HEK293 (cell line): Measurements from ENCODE around the gene HES5.

Experiments
- CTCF ChIA-PET: fragments of 350-600 bp; formaldehyde crosslinking; extraction: SDS; loops from one replicate; lab custom pipeline; 2021; ENCODE audit warnings: antibody characterized with exemption; lab: Yijun Ruan, JAX
- POLR2A ChIA-PET: fragments of 300-600 bp; formaldehyde crosslinking; extraction: SDS; loops from one replicate; lab custom pipeline; 2020; ENCODE audit warnings: antibody characterized with exemption, inconsistent platforms; lab: Yijun Ruan, JAX
- H3K27ac ChIP-seq: fragments of 200-500 bp; sonication (Bioruptor generic); 2 replicates; pipeline ENCODE4 v1.5.1; 2014; ENCODE audit warnings: low read depth, low read length, control low read depth, inconsistent platforms; ENCODE audit errors: extremely low read depth
- H3K36me3 ChIP-seq, 2 experiments: fragments of 200-500 bp in 1 of 2; sonication (Bioruptor generic) in 1 of 2; 1 replicate in 1 of 2; 2 replicates in 1 of 2; pipeline ENCODE4 v1.5.1; 2014 to 2017; ENCODE audit warnings: inconsistent platforms in 2 of 2, low read length in 2 of 2; ENCODE audit not compliant: control insufficient read depth in 2 of 2, insufficient read depth in 1 of 2
- H3K4me1 ChIP-seq: fragments of 200-500 bp; sonication (Bioruptor generic); 2 replicates; pipeline ENCODE4 v1.5.1; 2014; ENCODE audit warnings: mild to moderate bottlenecking, low read length, inconsistent platforms; ENCODE audit not compliant: control insufficient read depth, insufficient read depth
- H3K4me3 ChIP-seq: 2 replicates; pipeline ENCODE4 v1.5.1; 2011; ENCODE audit warnings: low read depth, mild to moderate bottlenecking, control low read depth, low read length, moderate library complexity
- H3K9me3 ChIP-seq: fragments of 200-500 bp; sonication (Bioruptor generic); 2 replicates; pipeline ENCODE4 v1.5.1; 2014; ENCODE audit warnings: low read depth, low read length, inconsistent platforms; ENCODE audit not compliant: control insufficient read depth, insufficient read depth
- BCL11B ChIP-seq: fragments of 450-650 bp; formaldehyde crosslinking; IDR thresholded peaks from 2 replicates; pipeline ENCODE4 v1.5.1; 2016; ENCODE audit warnings: low read depth, missing biosample characterization, missing genetic modification characterization
- ELK4 ChIP-seq: IDR thresholded peaks from 2 replicates; pipeline ENCODE4 v1.6.1; 2011; ENCODE audit warnings: mild to moderate bottlenecking, low read depth, low read length, borderline replicate concordance
- FEZF1 ChIP-seq: fragments of 450-650 bp; formaldehyde crosslinking; IDR thresholded peaks from 2 replicates; pipeline ENCODE4 v1.5.1; 2016; ENCODE audit warnings: missing biosample characterization, missing genetic modification characterization
- GLIS1 ChIP-seq: fragments of 450-650 bp; formaldehyde crosslinking; IDR thresholded peaks from 2 replicates; pipeline ENCODE4 v1.5.1; 2016; ENCODE audit warnings: missing biosample characterization, missing genetic modification characterization
- SCRT1 ChIP-seq: fragments of 450-650 bp; formaldehyde crosslinking; IDR thresholded peaks from 2 replicates; pipeline ENCODE4 v1.5.1; 2016; ENCODE audit warnings: missing biosample characterization, missing genetic modification characterization, borderline replicate concordance
- SCRT2 ChIP-seq: fragments of 450-650 bp; formaldehyde crosslinking; IDR thresholded peaks from 2 replicates; pipeline ENCODE4 v1.5.1; 2016; ENCODE audit warnings: missing biosample characterization, missing genetic modification characterization
- YY2 ChIP-seq: fragments of 450-650 bp; formaldehyde crosslinking; IDR thresholded peaks from 2 replicates; pipeline ENCODE4 v1.5.1; 2016; ENCODE audit warnings: missing biosample characterization, missing genetic modification characterization
- ZFP3 ChIP-seq: fragments of 450-650 bp; formaldehyde crosslinking; IDR thresholded peaks from 2 replicates; pipeline ENCODE4 v1.5.1; 2016; ENCODE audit warnings: low read depth, missing biosample characterization, missing genetic modification characterization
- ZIC2 ChIP-seq: fragments of 450-650 bp; formaldehyde crosslinking; IDR thresholded peaks from 2 replicates; pipeline ENCODE4 v1.5.1; 2016; ENCODE audit warnings: missing biosample characterization, missing genetic modification characterization
- ZNF2 ChIP-seq: fragments of 450-650 bp; formaldehyde crosslinking; IDR thresholded peaks from 2 replicates; pipeline ENCODE4 v1.5.1; 2016; ENCODE audit warnings: missing biosample characterization, missing genetic modification characterization
- ZNF398 ChIP-seq: fragments of 450-650 bp; formaldehyde crosslinking; IDR thresholded peaks from 2 replicates; pipeline ENCODE4 v1.5.1; 2017; ENCODE audit warnings: missing biosample characterization, missing genetic modification characterization
- ZNF416 ChIP-seq: fragments of 450-650 bp; formaldehyde crosslinking; IDR thresholded peaks from 2 replicates; pipeline ENCODE4 v1.5.1; 2016; ENCODE audit warnings: missing biosample characterization, missing genetic modification characterization
- ZNF501 ChIP-seq: fragments of 450-650 bp; formaldehyde crosslinking; IDR thresholded peaks from 2 replicates; pipeline ENCODE4 v1.5.1; 2016; ENCODE audit warnings: missing biosample characterization, missing genetic modification characterization
- ZNF600 ChIP-seq: fragments of 450-650 bp; formaldehyde crosslinking; IDR thresholded peaks from 2 replicates; pipeline ENCODE4 v1.5.1; 2016; ENCODE audit warnings: missing biosample characterization, missing genetic modification characterization
- ZNF623 ChIP-seq: fragments of 450-650 bp; formaldehyde crosslinking; IDR thresholded peaks from 2 replicates; pipeline ENCODE4 v1.5.1; 2016; ENCODE audit warnings: missing biosample characterization, missing genetic modification characterization
- ZNF624 ChIP-seq: fragments of 450-650 bp; formaldehyde crosslinking; IDR thresholded peaks from 2 replicates; pipeline ENCODE4 v1.5.1; 2017; ENCODE audit warnings: missing biosample characterization, missing genetic modification characterization
- ZNF639 ChIP-seq: fragments of 450-650 bp; formaldehyde crosslinking; IDR thresholded peaks from 2 replicates; pipeline ENCODE4 v1.5.1; 2016; ENCODE audit warnings: missing biosample characterization, missing genetic modification characterization
- ZSCAN16 ChIP-seq: fragments of 450-650 bp; formaldehyde crosslinking; IDR thresholded peaks from 2 replicates; pipeline ENCODE4 v1.5.1; 2016; ENCODE audit warnings: missing biosample characterization, missing genetic modification characterization
- TF ChIP-seq, protein P1 (sequence below): fragments of 450-650 bp; formaldehyde crosslinking; IDR thresholded peaks from 2 replicates; pipeline ENCODE4 v1.5.1; 2016; ENCODE audit warnings: missing biosample characterization, missing genetic modification characterization
- TF ChIP-seq, protein P2 (sequence below): fragments of 450-650 bp; formaldehyde crosslinking; IDR thresholded peaks from 2 replicates; pipeline ENCODE4 v1.5.1; 2016; ENCODE audit warnings: missing biosample characterization, missing genetic modification characterization
- TF ChIP-seq, protein P3 (sequence below): fragments of 450-650 bp; formaldehyde crosslinking; IDR thresholded peaks from 2 replicates; pipeline ENCODE4 v1.5.1; 2016; ENCODE audit warnings: missing biosample characterization, missing genetic modification characterization

HES5 gene

DNA sequence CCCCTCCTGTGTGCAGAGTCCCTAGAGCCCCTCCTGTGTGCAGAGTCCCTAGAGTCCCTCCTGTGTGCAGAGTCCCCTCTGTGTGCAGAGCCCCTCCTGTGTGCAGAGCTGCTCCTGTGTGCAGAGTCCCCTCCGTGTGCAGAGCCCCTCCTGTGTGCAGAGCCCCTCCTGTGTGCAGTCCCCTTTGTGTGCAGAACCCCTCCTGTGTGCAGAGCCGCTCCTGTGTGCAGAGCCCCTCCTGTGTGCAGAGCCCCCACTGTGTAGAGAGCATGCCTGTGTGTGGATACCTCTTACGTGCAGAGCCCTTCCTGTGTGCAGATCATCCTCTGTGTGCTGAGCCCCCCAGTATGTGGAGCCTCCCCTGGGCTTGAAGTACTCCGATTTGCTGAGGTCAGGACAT is 8.3 kb upstream of the HES5 start:
- peaks cover 6% of the 10 kb centered on the region for H3K4me1 ChIP-seq
- CTCF ChIA-PET = interaction anchor here (0.6 kb wide), 1 partner anchor 59 kb away, joined by 6 read pairs; no protein-coding TSS in a partner anchor
- H3K4me3 ChIP-seq = no peak overlapping the region
- no peaks in the 10 kb centered on the region for H3K36me3 ChIP-seq
- H3K9me3 ChIP-seq = no peaks in the 10 kb centered on the region
- TF ChIP-seq ZNF624 (no peak), ZSCAN16 (peak; percentile 99)
- TF ChIP-seq, all 188 proteins: peak for 1
- POLR2A ChIA-PET = no interaction called here
- no peak overlapping the region for H3K27ac ChIP-seq

- TF ChIP-seq, protein P1, sequence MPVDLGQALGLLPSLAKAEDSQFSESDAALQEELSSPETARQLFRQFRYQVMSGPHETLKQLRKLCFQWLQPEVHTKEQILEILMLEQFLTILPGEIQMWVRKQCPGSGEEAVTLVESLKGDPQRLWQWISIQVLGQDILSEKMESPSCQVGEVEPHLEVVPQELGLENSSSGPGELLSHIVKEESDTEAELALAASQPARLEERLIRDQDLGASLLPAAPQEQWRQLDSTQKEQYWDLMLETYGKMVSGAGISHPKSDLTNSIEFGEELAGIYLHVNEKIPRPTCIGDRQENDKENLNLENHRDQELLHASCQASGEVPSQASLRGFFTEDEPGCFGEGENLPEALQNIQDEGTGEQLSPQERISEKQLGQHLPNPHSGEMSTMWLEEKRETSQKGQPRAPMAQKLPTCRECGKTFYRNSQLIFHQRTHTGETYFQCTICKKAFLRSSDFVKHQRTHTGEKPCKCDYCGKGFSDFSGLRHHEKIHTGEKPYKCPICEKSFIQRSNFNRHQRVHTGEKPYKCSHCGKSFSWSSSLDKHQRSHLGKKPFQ = no peak
- TF ChIP-seq ZIC2 (tag by site-specific recombination) (peak; percentile 87), GLIS1 (peak; percentile 43), SCRT1 (tag by site-specific recombination) (peak; percentile 79; the same call in 1 of the 2 replicates), ZNF398 (no peak), SCRT2 (tag by site-specific recombination) (peak; percentile 95)
- Histone ChIP-seq H3K27ac (no peak overlapping the region), H3K9me3 (no peaks in the 10 kb centered on the region), H3K36me3 (no peaks in the 10 kb centered on the region), H3K4me3 (no peak overlapping the region), H3K4me1 (peaks cover 6% of the 10 kb centered on the region)
- ChIA-PET CTCF (no interaction called here), POLR2A (no interaction called here)
Measured at GRCh38 chr1:2537784-2538115, 7.7 kb upstream of the HES5 start.

- H3K27ac ChIP-seq = no peak overlapping the region
- no peaks in the 10 kb centered on the region for H3K4me1 ChIP-seq
- no peak overlapping the region for H3K4me3 ChIP-seq
- H3K9me3 ChIP-seq = no peaks in the 10 kb centered on the region
- POLR2A ChIA-PET = interaction anchor here (1.8 kb wide), 1 partner anchor 10 kb away, joined by 4 read pairs; no protein-coding TSS in a partner anchor
- no peaks in the 10 kb centered on the region for H3K36me3 ChIP-seq
- CTCF ChIA-PET = interaction anchor here (2.1 to 2.9 kb wide), 2 partner anchors 12 to 341 kb away, joined by 5 to 9 read pairs; partner anchors contain the start of gene FAAP20
- no peak for TF ChIP-seq BCL11B
- TF ChIP-seq, protein P2, sequence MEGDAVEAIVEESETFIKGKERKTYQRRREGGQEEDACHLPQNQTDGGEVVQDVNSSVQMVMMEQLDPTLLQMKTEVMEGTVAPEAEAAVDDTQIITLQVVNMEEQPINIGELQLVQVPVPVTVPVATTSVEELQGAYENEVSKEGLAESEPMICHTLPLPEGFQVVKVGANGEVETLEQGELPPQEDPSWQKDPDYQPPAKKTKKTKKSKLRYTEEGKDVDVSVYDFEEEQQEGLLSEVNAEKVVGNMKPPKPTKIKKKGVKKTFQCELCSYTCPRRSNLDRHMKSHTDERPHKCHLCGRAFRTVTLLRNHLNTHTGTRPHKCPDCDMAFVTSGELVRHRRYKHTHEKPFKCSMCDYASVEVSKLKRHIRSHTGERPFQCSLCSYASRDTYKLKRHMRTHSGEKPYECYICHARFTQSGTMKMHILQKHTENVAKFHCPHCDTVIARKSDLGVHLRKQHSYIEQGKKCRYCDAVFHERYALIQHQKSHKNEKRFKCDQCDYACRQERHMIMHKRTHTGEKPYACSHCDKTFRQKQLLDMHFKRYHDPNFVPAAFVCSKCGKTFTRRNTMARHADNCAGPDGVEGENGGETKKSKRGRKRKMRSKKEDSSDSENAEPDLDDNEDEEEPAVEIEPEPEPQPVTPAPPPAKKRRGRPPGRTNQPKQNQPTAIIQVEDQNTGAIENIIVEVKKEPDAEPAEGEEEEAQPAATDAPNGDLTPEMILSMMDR (tag by site-specific recombination) = no peak
- TF ChIP-seq ZNF600 = no peak
- TF ChIP-seq ZNF623 (tag by site-specific recombination) = no peak
- no peak for TF ChIP-seq ZNF416 (tag by site-specific recombination)
- TF ChIP-seq ZNF501 = no peak
- TF ChIP-seq ZNF2 = no peak
- TF ChIP-seq ELK4 = no peak
- TF ChIP-seq YY2 = no peak
- no peak for TF ChIP-seq ZNF639 (tag by site-specific recombination)
- TF ChIP-seq ZNF398 = no peak
- no peak for TF ChIP-seq FEZF1 (tag by site-specific recombination)
- no peak for TF ChIP-seq ZFP3 (tag by site-specific recombination)
- TF ChIP-seq, protein P3, sequence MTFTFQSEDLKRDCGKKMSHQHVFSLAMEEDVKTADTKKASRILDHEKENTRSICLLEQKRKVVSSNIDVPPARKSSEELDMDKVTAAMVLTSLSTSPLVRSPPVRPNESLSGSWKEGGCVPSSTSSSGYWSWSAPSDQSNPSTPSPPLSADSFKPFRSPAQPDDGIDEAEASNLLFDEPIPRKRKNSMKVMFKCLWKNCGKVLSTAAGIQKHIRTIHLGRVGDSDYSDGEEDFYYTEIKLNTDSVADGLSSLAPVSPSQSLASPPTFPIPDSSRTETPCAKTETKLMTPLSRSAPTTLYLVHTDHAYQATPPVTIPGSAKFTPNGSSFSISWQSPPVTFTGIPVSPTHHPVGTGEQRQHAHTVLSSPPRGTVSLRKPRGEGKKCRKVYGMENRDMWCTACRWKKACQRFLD = no peak
Measured at GRCh38 chr1:2535981-2536380, 5.9 kb upstream of the HES5 start.
